SK-N-SH (cell line): Measurements from ENCODE around the gene OPCML. TPM values are rescaled to one million over a fixed set of nuclear protein-coding genes. Genes with fewer than 3 reads are reported as not detected.

Experiments
- CTCF ChIA-PET: fragments of 300-600, 350-600 bp; formaldehyde crosslinking; extraction: SDS; loops from one replicate; lab custom pipeline; 2021; lab: Yijun Ruan, JAX
- POLR2A ChIA-PET: fragments of 350-600 bp; sonication (Branson Sonifier 250); formaldehyde crosslinking; extraction: SDS; loops from one replicate; lab custom pipeline; 2020; ENCODE audit warnings: antibody characterized with exemption, inconsistent platforms; lab: Yijun Ruan, JAX
- DNase-seq: peaks from one replicate; pipeline ENCODE4 v3.0.0; 2012
- H2AFZ ChIP-seq: fragments of 200-600 bp; sonication (generic); 2 replicates; pipeline ENCODE4 v1.8.1; 2016; ENCODE audit warnings: antibody characterized with exemption, mild to moderate bottlenecking, low read depth
- H3F3A ChIP-seq: fragments of 200-600 bp; sonication (generic); replicated peaks from 2 replicates; pipeline ENCODE3; 2016; ENCODE audit warnings: antibody characterized with exemption, mild to moderate bottlenecking; ENCODE audit not compliant: insufficient read depth
- H3K27ac ChIP-seq, 2 experiments: fragments of 200-500 bp in 1 of 2; fragments of 200-600 bp in 1 of 2; sonication (Bioruptor generic) in 1 of 2; sonication (generic), shearing (Covaris generic) in 1 of 2; 2 replicates each; pipeline versions ENCODE4 v1.5.1 to v1.6.1; 2014 to 2016; ENCODE audit warnings: low read depth in 2 of 2, inconsistent platforms in 1 of 2, low read length in 1 of 2, mild to moderate bottlenecking in 1 of 2, mixed read lengths in 1 of 2
- H3K27me3 ChIP-seq: fragments of 200-600 bp; sonication (generic), shearing (Covaris generic); 2 replicates; pipeline ENCODE4 v1.6.1; 2016; ENCODE audit warnings: mixed run types; ENCODE audit not compliant: insufficient read depth
- H3K36me3 ChIP-seq, 2 experiments: fragments of 200-500 bp in 1 of 2; fragments of 200-600 bp in 1 of 2; sonication (Bioruptor generic) in 1 of 2; sonication (generic) in 1 of 2; replicated peaks in 1 of 2; 2 replicates each; pipeline versions ENCODE3 to v1.5.1; 2014 to 2016; ENCODE audit warnings: low read length in 1 of 2, mild to moderate bottlenecking in 1 of 2; ENCODE audit not compliant: insufficient read depth in 2 of 2, control insufficient read depth in 1 of 2
- H3K4me1 ChIP-seq, 2 experiments: fragments of 200-500 bp in 1 of 2; fragments of 200-600 bp in 1 of 2; sonication (Bioruptor generic) in 1 of 2; sonication (generic), shearing (Covaris generic) in 1 of 2; 2 replicates each; pipeline versions ENCODE4 v1.5.1 to v1.6.1; 2014 to 2016; ENCODE audit warnings: low read depth in 1 of 2, low read length in 1 of 2, mixed run types in 1 of 2; ENCODE audit not compliant: insufficient read depth in 2 of 2, control insufficient read depth in 1 of 2
- H3K4me2 ChIP-seq: fragments of 200-600 bp; sonication (generic), shearing (Covaris generic); 2 replicates; pipeline ENCODE4 v1.6.1; 2017; ENCODE audit warnings: mixed run types
- H3K4me3 ChIP-seq, 2 experiments: fragments of 200-500 bp in 1 of 2; fragments of 200-600 bp in 1 of 2; sonication (Bioruptor generic) in 1 of 2; sonication (generic), shearing (Covaris generic) in 1 of 2; 2 replicates each; pipeline versions ENCODE4 v1.5.1 to v1.8.1; 2014 to 2016; ENCODE audit warnings: low read depth in 2 of 2, inconsistent platforms in 1 of 2, low read length in 1 of 2, mild to moderate bottlenecking in 1 of 2, mixed read lengths in 1 of 2, moderate library complexity in 1 of 2
- H3K79me2 ChIP-seq: fragments of 200-600 bp; sonication (generic); 2 replicates; pipeline ENCODE4 v1.8.1; 2017; ENCODE audit warnings: mild to moderate bottlenecking; ENCODE audit not compliant: insufficient read depth
- H3K9ac ChIP-seq: fragments of 200-600 bp; sonication (generic); 2 replicates; pipeline ENCODE4 v1.6.1; 2017; ENCODE audit warnings: mixed run types
- H3K9me2 ChIP-seq: fragments of 200-600 bp; sonication (generic); 2 replicates; pipeline ENCODE4 v1.6.1; 2017; ENCODE audit warnings: mixed run types
- H3K9me3 ChIP-seq: fragments of 200-600 bp; sonication (generic); 2 replicates; pipeline ENCODE4 v1.6.1; 2017; ENCODE audit warnings: mixed run types, mild to moderate bottlenecking, moderate library complexity
- H4K20me1 ChIP-seq: fragments of 200-600 bp; sonication (generic); 2 replicates; pipeline ENCODE4 v1.6.1; 2017; ENCODE audit warnings: mild to moderate bottlenecking, mixed run types; ENCODE audit not compliant: insufficient read depth
- EP300 ChIP-seq, 2 experiments: IDR thresholded peaks; 2 replicates each; pipeline versions ENCODE4 v1.4.0 to v1.6.1; 2012; ENCODE audit warnings: borderline replicate concordance in 1 of 2, low read depth in 1 of 2, low read length in 1 of 2
- EZH2phosphoT487 ChIP-seq: fragments of 200-600 bp; sonication (generic); IDR thresholded peaks from 2 replicates; pipeline ENCODE4 v1.6.1; 2017; ENCODE audit warnings: low read depth, mixed run types, mild to moderate bottlenecking, antibody characterized with exemption, moderate library complexity, borderline replicate concordance
- FOXJ3 ChIP-seq: sonication (generic); formaldehyde crosslinking; IDR thresholded peaks from 2 replicates; pipeline ENCODE4 v1.5.1; 2020; ENCODE audit warnings: mild to moderate bottlenecking, missing genetic modification reagents
- GABPA ChIP-seq: IDR thresholded peaks from 2 replicates; pipeline ENCODE4 v1.4.0; 2012; ENCODE audit warnings: low read depth, mild to moderate bottlenecking
- GATA2 ChIP-seq: sonication (generic); formaldehyde crosslinking; IDR thresholded peaks from 2 replicates; pipeline ENCODE4 v1.5.0; 2020; ENCODE audit warnings: mild to moderate bottlenecking, missing genetic modification reagents
- MEF2A ChIP-seq: IDR thresholded peaks from 2 replicates; pipeline ENCODE4 v1.4.0; 2012; ENCODE audit warnings: low read depth, borderline replicate concordance
- NFIC ChIP-seq: IDR thresholded peaks from 2 replicates; pipeline ENCODE4 v1.4.0; 2012; ENCODE audit warnings: borderline replicate concordance
- POLR2AphosphoS5 ChIP-seq: IDR thresholded peaks from 2 replicates; pipeline ENCODE4 v1.6.1; 2012; ENCODE audit warnings: low read depth, low read length
- RAD21 ChIP-seq: IDR thresholded peaks from 2 replicates; pipeline ENCODE4 v1.6.1; 2012; ENCODE audit warnings: mild to moderate bottlenecking, low read length
- RXRA ChIP-seq: IDR thresholded peaks from 2 replicates; pipeline ENCODE4 v1.4.0; 2012; ENCODE audit warnings: low read depth, mild to moderate bottlenecking, borderline replicate concordance
- SIN3A ChIP-seq: IDR thresholded peaks from 2 replicates; pipeline ENCODE4 v1.6.1; 2012; ENCODE audit warnings: low read depth, mild to moderate bottlenecking, low read length, moderate library complexity, borderline replicate concordance
- SMC3 ChIP-seq: IDR thresholded peaks from 2 replicates; pipeline ENCODE4 v1.6.1; 2012; ENCODE audit warnings: low read depth, low read length, improper control_type of control experiment
- TCF12 ChIP-seq: IDR thresholded peaks from 2 replicates; pipeline ENCODE4 v1.4.0; 2012
- YY1 ChIP-seq: IDR thresholded peaks from 2 replicates; pipeline ENCODE4 v1.4.0; 2012; ENCODE audit warnings: low read depth, mild to moderate bottlenecking
- WGBS: methylation state at CpG from one replicate; pipeline ENCODE4 v1.1.6; 2017; ENCODE audit warnings: low lambda C conversion rate; 5-methylcytosine and 5-hydroxymethylcytosine counted together
- polyA plus RNA-seq, 3 experiments: library from polyadenylated mRNA; depleted of rRNA; stranded (reverse); fragments of >200 nt; gene quantifications; 2 replicates each; pipeline ENCODE4 v1.2.3, GENCODE V29; 2012
- TF ChIP-seq, protein P1 (sequence below): fragments of 150-350 bp; IDR thresholded peaks from 2 replicates; pipeline ENCODE4 v1.6.1; 2016; ENCODE audit warnings: mild to moderate bottlenecking, low read depth, low read length
- TF ChIP-seq, protein P2 (sequence below): IDR thresholded peaks from 2 replicates; pipeline ENCODE4 v1.6.1; 2012; ENCODE audit warnings: mild to moderate bottlenecking, low read depth, low read length, moderate library complexity
- TF ChIP-seq, protein P3 (sequence below): IDR thresholded peaks from 2 replicates; pipeline ENCODE4 v1.4.0; 2012; ENCODE audit warnings: low read depth
- TF ChIP-seq, protein P4 (sequence below): fragments of 200-600 bp; sonication (generic); IDR thresholded peaks from 2 replicates; pipeline ENCODE4 v1.6.1; 2017; ENCODE audit warnings: antibody characterized with exemption, mild to moderate bottlenecking, moderate library complexity
- TF ChIP-seq, protein P5 (sequence below): IDR thresholded peaks from 2 replicates; pipeline ENCODE4 v1.4.0; 2012; ENCODE audit warnings: low read depth, borderline replicate concordance

OPCML gene
- polyA plus RNA-seq, 1 of the 3 experiments (the other 2 are of a cell fraction): not detected

DNA sequence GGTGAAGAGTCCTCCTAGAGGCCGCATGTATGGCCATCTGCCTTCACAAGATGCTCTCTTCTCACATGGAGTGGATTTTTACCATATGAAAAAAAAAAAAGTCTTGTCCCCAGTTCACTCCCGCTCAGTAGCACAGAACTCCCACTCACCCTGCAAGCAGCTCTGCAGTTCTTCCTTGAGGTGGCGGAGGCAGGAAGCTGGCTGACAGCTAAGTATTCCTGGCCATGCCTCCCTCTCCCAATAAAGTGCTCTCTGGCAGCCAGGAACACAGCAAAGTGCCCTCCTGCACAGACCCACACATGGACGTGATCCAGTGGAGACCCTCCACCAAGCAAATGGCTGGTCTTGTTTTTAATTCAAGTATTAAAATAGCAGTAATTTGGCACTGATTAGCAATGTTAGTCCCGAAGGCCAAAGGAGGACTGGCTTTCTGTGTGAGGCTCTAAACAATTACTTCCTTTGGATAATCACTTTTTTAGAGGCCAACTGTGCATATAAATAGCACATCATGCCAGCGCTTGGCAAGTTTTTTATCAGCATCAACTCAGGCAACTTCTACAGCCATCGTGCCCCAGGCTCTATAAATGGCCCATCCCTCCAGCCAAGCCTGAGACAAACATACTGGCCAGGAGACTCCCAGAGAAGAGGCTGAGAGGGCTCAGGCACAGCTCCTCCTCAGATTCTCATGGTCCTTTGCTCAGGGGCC lies 413.6 kb downstream of the OPCML start:
- H3K9me2 ChIP-seq: no peaks in the 10 kb centered on the region
- no peaks in the 10 kb centered on the region for H3K79me2 ChIP-seq
- H3K4me2 ChIP-seq: no peak overlapping the region
- no peaks in the 10 kb centered on the region for H4K20me1 ChIP-seq
- no peak overlapping the region for H3K4me3 ChIP-seq
- no peaks in the 10 kb centered on the region for H3K9me3 ChIP-seq
- TF ChIP-seq FOXJ3 (CRISPR knock-in tag) (no peak), MEF2A (no peak), RAD21 (no peak), RXRA (no peak), NFIC (no peak), SIN3A (no peak), EZH2phosphoT487 (no peak), YY1 (no peak), GABPA (no peak), TCF12 (no peak), EP300 (IDR thresholded peaks at IDR 0.05; ENCODE audit: borderline replicate concordance in 1 of 2, low read depth in 1 of 2, low read length in 1 of 2) (no peak), GATA2 (CRISPR knock-in tag) (no peak), SMC3 (no peak), POLR2AphosphoS5 (no peak)
- TF ChIP-seq, protein P1, sequence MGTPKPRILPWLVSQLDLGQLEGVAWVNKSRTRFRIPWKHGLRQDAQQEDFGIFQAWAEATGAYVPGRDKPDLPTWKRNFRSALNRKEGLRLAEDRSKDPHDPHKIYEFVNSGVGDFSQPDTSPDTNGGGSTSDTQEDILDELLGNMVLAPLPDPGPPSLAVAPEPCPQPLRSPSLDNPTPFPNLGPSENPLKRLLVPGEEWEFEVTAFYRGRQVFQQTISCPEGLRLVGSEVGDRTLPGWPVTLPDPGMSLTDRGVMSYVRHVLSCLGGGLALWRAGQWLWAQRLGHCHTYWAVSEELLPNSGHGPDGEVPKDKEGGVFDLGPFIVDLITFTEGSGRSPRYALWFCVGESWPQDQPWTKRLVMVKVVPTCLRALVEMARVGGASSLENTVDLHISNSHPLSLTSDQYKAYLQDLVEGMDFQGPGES: no peak
- TF ChIP-seq, protein P2, sequence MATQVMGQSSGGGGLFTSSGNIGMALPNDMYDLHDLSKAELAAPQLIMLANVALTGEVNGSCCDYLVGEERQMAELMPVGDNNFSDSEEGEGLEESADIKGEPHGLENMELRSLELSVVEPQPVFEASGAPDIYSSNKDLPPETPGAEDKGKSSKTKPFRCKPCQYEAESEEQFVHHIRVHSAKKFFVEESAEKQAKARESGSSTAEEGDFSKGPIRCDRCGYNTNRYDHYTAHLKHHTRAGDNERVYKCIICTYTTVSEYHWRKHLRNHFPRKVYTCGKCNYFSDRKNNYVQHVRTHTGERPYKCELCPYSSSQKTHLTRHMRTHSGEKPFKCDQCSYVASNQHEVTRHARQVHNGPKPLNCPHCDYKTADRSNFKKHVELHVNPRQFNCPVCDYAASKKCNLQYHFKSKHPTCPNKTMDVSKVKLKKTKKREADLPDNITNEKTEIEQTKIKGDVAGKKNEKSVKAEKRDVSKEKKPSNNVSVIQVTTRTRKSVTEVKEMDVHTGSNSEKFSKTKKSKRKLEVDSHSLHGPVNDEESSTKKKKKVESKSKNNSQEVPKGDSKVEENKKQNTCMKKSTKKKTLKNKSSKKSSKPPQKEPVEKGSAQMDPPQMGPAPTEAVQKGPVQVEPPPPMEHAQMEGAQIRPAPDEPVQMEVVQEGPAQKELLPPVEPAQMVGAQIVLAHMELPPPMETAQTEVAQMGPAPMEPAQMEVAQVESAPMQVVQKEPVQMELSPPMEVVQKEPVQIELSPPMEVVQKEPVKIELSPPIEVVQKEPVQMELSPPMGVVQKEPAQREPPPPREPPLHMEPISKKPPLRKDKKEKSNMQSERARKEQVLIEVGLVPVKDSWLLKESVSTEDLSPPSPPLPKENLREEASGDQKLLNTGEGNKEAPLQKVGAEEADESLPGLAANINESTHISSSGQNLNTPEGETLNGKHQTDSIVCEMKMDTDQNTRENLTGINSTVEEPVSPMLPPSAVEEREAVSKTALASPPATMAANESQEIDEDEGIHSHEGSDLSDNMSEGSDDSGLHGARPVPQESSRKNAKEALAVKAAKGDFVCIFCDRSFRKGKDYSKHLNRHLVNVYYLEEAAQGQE: no peak
- TF ChIP-seq, protein P3, sequence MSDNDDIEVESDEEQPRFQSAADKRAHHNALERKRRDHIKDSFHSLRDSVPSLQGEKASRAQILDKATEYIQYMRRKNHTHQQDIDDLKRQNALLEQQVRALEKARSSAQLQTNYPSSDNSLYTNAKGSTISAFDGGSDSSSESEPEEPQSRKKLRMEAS: no peak
- TF ChIP-seq, protein P4, sequence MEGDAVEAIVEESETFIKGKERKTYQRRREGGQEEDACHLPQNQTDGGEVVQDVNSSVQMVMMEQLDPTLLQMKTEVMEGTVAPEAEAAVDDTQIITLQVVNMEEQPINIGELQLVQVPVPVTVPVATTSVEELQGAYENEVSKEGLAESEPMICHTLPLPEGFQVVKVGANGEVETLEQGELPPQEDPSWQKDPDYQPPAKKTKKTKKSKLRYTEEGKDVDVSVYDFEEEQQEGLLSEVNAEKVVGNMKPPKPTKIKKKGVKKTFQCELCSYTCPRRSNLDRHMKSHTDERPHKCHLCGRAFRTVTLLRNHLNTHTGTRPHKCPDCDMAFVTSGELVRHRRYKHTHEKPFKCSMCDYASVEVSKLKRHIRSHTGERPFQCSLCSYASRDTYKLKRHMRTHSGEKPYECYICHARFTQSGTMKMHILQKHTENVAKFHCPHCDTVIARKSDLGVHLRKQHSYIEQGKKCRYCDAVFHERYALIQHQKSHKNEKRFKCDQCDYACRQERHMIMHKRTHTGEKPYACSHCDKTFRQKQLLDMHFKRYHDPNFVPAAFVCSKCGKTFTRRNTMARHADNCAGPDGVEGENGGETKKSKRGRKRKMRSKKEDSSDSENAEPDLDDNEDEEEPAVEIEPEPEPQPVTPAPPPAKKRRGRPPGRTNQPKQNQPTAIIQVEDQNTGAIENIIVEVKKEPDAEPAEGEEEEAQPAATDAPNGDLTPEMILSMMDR: no peak
- TF ChIP-seq, protein P5, sequence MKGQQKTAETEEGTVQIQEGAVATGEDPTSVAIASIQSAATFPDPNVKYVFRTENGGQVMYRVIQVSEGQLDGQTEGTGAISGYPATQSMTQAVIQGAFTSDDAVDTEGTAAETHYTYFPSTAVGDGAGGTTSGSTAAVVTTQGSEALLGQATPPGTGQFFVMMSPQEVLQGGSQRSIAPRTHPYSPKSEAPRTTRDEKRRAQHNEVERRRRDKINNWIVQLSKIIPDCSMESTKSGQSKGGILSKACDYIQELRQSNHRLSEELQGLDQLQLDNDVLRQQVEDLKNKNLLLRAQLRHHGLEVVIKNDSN: no peak
- TF ChIP-seq, all 33 proteins: peak for 0
- ChIA-PET CTCF (interaction anchor here (1.0 to 1.8 kb wide), 4 partner anchors 20 to 717 kb away, joined by 3 to 4 read pairs (median 4); no protein-coding TSS in a partner anchor), POLR2A (no interaction called here)
- no peaks in the 10 kb centered on the region for H3K27me3 ChIP-seq
- H3K4me1 ChIP-seq: no peaks in the 10 kb centered on the region
- H3F3A ChIP-seq: no peaks in the 10 kb centered on the region
- no peak overlapping the region for H2AFZ ChIP-seq
- no peaks in the 10 kb centered on the region for H3K36me3 ChIP-seq
- no peak for DNase-seq
- H3K9ac ChIP-seq: no peak overlapping the region
- WGBS: 25% methylated on average over 7 of the region's 7 CpGs
- H3K27ac ChIP-seq: no peak overlapping the region
